8988T (cell line): ENCODE results near the gene CHCHD5.
"Not testable (repeated sequence)": the region's sequence is repeated elsewhere in the genome, so short reads cannot be mapped to it uniquely, and the experiment has no call there.

ENCODE experiments used
- DNase-seq: peaks from one replicate; pipeline ENCODE4 v3.0.0; 2011

The CHCHD5 gene

DNA sequence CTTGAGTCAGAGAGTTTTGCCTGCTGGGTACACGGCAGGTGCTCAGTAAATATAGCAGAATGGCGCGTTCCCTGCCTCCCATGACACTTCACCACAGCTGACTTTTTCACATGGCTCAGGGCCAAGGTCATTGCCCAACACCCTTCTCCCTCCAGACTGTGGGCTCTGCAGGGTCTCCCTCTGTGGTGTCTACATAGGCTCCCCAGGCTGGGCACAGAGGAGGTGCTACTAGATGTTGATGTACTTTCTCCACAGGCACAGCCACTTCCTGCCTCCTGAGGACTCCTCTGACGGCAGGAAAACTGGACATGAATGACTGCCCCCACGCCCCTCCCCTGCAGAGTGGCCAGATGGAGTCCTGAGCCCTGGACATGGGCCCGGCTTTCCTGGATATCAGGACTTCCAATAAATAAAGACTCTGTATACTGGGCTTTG, 4.2 kb downstream of the CHCHD5 start:
- no peak for DNase-seq

DNA sequence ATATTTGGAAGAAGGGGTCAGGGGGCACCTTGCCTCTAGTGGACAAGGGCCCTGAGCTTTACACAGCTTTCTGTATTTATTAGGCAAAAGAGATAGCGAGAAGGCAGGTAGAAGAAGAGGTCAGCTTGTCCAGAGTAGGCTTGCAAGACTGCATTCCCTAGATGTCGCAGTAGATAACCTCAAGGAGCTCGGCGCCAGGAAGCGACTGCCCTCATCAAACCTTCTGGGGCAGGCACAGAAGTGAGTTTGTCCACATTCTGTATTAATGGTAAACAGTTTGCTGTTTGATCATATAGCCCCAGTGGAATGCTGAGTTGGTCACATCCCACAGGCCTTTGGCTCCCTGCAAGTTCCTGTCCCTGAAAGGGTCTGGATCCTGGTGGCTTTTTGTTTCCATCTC, 7.0 kb downstream of the CHCHD5 start:
- DNase-seq: no peak

DNA sequence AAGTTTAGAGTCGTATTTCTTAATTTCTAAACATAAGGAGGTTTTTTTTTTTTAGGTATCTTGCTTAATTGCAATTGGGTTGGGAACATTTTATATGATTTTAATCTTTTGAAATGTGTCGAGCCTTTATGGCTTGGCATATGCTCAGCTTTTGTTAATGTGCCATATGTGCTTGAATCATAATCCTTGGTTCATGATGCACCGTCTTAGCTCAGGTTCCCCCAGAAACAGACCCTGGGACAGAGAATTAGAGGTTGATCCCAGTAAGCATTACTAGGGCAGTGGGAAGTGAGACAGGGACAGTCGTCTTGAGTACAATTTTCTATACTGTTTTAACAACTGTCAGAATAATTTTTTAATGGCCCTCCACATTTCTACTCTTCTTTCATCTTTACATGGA, 9.3 kb downstream of the CHCHD5 start:
- no peak for DNase-seq

DNA sequence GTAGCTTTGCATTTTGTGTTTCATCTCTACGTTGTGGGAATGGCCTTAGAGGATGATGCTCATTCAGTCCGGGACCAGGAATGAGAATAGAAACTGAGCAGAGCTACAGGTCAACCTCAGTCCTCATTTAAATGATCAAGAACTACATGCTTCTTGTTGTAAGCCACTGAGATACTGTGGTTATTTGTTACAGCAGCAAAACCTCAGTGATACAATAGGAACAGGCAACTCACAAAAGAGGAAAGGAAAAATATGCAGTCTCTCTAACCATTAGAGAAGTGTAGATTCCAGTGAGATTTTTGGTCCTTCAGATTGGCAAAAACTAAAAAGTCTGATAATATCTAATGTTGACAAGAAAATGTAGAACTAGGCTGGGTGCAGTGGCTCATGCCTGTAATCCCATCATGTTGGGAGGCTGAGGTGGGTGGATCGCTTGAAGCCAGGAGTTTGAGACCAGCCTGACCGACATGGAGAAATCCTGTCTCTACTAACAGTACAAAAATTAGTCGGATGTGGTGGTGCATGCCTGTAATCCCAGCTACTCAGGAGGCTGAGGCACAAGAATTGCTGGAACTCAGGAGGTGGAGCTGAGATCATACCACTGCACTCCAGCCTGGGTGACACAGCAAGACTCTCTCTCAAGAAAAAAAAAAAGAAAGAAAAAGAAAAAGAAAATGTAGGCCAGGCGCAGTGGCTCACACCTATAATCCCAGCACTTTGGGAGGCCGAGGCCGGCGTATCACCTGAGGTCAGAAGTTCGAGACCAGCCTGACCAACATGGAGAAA, 13.3 kb downstream of the CHCHD5 start:
- no peak for DNase-seq

DNA sequence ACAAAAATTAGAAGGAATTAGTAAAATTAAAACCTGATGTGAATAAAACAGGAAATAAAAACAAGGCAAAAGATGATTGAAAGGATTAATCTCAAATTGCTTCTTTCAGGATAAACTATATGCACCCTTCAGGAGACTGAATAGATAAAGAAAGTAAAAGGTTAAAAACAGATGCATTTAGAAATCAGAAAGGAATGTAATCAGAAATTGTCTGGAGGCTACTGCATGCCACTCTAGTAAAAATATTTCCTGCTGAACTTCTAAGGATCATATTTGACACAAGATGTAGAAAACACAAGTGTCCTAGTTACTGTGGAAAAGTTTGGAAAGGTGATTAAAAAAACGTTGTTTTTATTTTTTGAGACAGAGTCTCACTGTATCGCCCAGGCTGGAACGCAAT, 16.2 kb downstream of the CHCHD5 start:
- no peak for DNase-seq

DNA sequence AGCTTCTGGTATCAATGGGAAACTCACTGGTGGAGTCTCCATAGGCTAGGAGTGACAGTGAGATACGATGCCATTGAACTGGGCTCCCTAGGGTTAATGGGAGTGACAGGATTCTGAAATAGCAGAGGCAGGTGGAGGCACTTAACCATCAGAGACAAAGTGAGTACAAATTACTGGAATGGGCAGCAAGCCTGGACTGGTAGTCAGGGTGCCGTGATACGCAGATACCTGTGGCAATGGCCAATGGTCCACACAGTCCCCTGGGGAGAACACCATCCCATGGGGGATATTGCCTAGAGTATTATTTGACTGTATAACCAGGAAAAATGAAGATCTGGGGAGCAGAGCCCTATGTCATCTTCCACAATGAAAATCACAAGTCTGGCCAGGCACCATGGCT, 17.3 kb downstream of the CHCHD5 start:
- no peak for DNase-seq

DNA sequence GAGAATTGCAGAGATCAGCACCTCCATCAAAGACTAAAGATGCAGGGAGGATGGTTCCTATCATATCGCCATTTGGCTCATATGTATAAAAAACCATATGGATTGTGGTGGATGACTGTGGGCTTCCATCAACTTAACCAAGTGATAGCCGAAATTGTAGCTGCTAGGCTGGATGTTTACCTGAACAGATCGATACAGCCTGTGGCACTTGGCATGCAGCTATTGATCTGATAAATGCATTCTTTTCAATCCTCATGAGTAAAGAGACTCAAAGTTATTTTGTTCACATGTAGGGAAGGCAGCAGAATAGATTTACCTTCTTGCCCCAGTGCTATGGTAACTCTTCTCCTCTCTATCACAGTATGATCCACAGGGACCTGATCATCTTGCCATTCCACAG, 18.5 kb downstream of the CHCHD5 start:
- no peak for DNase-seq

DNA sequence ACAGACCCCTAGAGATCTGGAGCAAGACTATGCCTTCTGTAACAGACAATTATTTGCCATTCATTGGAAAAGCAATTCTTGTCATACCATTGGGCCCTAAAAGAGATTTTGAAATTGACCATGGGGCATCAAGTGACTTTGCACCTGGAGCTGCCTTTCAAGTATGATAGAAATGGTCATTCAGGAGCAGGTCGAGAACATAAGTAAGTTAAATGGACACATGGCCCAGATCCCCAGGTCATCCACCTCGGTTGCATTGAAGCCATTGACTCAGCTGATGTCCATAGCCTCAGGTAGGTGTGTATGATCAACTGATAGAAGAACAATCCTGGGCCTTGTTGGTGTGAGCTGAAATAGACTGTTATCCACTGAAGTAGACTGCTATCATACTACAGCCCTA, 19.3 kb downstream of the CHCHD5 start:
- no peak for DNase-seq

DNA sequence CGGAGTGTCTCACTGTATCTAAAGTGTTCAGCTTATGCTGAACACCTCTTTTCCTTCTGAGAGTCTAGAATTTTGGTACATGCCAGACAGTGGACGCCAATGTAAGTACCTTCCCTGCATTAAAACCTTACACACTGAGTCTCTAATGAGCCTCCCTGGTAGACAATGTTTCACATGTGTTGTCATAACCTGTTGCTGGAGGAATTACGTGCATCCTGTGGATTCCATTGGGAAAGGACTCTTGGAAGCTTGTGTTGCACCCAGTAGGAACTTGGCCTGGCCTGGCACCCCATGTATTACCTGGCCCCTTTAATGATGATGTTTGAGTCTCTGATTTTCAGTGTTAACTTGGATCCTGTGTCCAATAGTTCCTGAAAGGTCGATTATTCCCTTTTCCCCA, 20.5 kb downstream of the CHCHD5 start:
- no peak for DNase-seq

DNA sequence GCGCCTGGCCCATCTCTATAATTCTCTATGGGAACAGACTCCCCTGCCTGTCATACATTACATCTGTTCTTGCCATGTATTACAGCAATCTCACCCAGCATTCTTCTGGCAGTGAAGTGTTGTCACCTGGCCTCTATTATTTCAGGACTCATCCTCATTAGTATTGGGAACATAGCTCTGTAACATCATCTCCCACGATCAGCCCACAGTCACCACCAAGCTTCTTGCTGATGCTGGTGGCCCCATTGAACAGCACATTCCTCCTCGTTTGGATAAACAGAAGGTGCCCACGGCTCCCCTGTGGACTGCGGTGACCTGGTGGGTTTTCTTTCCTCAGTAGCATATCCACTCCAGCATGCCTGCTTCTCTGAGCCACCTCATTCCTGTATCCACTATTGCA, 21.5 kb downstream of the CHCHD5 start:
- DNase-seq: no peak

DNA sequence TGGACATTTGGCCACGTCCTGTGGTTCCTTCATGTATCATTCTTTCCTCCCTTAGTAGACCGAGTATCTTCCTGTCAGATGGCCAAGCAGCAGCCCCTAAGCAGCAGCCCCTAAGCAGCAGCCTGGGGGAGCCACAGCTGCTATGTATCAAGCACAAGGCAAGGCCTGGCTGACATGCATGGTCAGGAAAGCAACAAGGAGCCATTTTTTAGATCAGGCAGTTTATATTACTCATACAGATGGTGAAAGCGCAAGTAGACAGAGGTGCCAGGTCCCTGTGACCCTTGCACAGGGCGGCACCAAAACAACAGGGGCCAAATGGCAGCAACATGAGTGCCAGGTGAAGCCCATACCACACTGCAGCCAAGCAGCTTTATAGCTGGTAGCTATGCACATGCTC, 22.1 kb downstream of the CHCHD5 start:
- no peak for DNase-seq

DNA sequence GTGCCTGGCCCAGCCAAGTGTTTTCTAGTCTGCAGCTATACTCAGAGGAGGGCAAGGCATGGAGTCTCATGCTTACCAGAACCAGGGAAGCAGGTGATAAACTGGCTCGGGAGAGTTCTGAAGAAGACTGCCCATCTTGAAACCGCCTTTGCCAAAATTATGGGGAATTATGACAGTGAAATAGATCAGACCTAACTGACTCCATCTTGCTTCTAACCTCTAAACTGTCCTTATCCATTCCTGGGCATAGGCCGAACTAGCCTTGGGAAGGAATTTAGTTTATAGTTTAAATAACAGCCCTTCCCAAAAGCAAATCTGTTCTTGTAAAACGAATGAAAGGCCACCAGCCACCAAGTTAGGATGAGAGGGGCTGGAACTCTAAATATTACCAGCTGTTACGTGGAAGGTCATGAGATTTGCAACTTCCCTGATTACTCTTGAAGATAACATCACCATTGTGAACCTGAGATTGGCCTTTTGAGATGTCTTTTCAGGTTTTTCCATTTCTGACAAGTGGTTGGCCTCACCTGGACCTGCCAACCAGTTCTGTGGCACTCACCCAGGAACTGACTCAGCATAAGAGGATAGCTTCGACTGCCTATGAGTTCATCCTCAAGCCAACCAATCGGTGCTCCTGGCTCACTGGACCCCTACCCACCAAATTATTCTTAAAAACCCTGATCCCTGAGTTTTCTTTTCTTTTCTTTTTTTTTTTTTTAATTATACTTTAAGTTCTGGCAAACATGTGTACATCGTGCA, 23.4 kb downstream of the CHCHD5 start:
- no peak for DNase-seq

DNA sequence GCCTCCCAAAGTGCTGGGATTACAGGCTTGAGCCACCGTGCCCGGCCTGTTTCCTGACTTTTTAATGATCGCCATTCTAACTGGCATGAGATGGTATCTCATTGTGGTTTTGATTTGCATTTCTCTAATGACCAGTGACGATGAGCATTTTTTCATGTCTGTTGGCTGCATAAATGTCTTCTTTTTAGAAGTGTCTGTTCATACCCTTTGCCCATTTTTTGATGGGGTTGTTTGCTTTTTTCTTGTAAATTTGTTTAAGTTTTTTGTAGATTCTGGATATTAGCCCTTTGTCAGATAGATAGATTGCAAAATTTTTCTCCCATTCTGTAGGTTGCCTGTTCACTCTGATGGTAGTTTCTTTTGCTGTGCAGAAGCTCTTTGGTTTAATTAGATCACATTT, 24.9 kb downstream of the CHCHD5 start:
- not testable (repeated sequence) for DNase-seq

DNA sequence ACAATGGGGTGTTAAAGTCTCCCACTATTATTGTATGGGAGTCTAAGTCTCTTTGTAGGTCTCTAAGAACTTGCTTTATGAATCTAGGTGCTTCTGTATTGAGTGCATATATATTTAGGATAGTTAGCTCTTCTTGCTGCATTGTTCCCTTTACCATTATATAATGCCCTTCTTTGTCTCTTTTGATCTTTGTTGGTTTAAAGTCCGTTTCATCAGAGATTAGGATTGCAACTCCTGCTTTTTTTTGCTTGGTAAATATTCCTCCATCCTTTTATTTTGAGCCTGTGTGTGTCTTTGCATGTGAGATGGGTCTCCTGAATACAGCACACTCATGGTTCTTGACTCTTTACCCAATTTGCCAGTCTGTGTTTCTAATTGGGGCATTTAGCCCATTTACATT, 27.9 kb downstream of the CHCHD5 start:
- DNase-seq: not testable (repeated sequence)

DNA sequence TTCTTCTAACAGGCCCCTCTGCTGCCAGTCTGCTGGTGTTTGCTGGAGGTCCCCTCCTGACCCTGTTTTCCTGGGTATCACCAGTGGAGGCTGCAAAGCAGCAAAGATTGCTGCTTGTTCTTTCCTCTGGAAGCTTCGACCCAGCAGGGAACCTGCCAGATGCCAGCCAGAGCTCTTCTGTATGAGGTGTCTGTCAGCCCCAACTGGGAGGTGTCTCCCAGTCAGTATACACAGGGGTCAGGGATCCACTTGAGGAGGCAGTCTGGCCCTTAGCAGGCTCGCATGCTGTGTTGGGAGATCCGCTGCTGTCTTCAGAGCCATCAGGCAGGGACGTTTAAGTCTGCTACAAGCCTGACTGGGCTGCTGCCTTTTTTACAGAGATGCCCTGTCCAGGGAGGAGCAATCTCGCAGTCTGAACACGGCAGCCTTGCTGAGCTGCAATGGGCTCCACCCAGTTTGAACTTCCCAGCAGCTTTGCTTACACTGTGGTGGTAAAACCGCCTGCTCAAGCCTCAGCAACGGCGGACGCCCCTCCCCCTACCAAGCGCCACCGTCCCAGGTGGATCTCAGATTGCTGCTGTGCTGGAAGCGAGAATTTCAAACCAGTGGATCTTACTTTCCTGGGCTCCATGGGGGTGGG, 29.9 kb downstream of the CHCHD5 start:
- no peak for DNase-seq

DNA sequence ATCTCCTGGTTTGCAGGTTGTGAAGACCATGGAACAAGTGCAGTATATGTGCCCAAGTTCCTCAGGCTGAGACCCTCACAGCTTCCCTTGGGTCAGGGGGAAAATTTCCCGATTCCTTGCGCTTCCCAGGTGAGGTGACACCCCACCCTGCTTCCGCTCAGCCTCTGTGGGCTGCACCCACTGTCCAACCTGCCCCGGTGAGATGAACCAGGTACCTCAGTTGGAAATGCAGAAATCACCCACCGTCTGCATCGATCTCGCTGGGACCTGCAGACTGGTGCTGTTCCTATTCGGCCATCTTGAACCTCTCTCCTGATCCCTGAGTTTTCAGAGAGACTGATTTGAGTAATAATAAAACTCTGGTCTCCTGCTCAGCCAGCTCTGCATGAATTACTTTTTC, 30.6 kb downstream of the CHCHD5 start:
- no peak for DNase-seq

DNA sequence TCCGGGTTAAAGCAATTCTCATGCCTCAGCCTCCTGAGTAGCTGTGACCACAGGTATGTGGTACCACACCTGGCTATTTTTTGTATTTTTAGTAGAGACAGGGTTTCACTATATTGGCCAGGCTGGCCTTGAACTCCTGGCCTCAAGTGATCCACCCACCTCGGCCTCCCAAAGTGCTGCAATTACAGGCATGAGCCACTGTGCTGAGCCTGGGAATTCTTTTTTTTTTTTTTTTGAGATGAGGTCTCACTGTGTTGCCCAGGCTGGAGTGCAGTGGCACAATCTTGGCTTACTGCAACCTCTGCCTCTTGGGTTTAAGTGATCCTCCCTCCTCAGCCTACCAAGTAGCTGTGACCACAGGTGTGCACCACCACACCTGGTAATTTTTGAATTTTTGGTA, 31.4 kb downstream of the CHCHD5 start:
- not testable (repeated sequence) for DNase-seq

DNA sequence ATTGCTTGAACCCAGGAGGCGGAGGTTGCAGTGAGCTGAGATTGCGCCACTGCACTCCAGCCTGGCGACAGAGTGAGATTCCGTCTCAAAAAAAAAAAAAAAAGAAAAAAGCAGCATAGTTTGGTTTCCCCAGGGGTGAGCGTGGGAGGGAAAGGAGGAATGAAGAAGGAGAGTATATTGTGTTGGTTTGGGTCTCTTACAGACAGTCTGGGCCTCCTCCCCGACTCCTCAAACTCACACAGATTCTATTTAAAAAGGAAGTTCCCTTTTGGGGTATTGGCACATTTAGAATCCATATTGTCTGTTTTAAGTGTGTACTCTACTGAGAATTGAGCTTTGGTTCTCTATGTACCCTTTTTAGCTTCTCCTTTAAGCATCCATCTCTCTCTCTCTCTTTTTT, 34.0 kb downstream of the CHCHD5 start:
- no peak for DNase-seq

DNA sequence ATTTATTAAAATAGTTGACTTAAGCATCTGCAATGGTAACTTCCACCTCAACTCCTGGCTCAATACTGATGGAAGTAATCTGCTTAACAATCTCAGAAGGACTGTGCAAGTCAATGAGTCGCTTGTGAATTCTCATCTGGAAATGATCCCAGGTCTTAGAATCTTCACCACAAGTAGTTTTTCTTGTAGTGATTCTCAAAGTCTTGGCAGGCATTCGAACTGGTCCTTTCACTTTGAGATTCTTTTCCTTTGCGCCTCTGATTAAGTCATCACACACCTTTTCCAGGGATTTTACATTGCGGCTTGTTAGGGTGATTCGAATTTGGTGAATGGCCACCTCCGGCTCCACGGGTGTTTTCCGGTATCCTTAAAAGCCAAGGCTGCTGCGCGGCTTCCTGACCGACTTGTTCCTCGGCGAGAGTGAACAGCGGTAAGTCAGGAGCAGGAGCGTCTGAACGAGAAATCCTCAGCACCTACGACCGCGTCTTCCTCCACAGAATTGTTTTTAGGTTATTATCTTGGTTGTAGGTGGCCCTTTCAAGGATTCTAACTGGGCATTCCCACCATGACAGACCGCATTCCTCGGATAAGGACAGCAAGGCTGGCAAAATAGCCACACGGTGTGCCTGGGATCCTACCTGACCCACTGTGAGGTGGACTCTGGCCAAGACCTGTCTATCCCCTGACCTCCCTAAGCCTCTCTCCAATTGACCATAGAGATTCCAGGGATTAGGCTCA, 37.5 kb downstream of the CHCHD5 start:
- no peak for DNase-seq

DNA sequence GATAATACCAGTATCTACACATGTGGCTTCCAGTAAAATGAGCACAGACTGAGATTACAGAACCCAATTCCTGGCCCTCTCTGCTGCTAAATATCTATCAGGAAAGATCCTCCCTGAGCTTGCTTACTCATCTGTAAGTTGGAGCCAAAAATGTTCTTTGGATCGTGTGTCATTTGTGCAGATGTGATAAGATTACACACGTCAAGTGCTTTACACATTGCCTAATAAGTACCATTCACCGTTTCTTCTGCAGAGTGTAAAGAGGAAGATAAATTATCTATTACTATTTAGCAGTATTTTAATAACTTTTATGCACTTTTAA, 38.1 kb downstream of the CHCHD5 start:
- no peak for DNase-seq

DNA sequence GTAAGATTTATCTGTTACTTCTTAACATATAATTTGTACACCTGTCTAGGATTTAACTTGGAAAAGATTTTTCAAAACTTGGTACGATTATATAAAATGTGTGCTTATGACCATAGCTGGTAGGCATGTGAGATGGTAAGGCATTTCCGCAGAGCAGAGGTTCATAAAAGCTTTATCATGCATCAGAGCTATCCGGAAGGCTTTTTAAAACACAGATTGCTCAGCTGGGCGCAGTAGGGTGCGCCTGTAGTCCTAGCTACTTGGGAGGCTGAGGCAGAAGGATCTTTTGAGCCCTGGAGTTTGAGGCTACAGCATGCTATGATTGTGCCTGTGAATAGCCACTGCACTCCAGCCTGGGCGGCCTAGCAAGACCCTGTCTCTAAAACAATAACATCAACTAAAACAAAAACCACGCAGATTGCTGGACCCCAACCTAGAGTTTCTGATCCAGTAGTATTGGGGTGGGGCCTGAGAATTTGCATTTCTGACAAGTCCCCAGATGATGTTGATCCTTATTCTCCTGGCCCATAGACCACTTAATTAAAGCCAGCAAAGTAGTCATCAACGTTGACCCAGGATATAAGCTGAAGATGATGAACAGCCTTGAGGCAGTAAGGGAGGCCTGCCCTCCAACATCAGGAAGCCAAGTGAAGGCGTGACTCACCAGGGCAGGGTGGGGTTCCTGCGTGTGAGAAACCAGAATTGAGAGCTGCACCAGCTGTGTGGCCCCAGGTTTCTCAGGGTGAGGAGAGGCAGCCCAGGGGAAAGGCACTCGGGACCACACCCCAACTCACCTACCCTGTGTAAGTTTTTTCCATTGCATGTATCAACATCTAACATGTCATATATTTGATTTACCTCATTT, 39.7 kb downstream of the CHCHD5 start:
- DNase-seq: no peak

DNA sequence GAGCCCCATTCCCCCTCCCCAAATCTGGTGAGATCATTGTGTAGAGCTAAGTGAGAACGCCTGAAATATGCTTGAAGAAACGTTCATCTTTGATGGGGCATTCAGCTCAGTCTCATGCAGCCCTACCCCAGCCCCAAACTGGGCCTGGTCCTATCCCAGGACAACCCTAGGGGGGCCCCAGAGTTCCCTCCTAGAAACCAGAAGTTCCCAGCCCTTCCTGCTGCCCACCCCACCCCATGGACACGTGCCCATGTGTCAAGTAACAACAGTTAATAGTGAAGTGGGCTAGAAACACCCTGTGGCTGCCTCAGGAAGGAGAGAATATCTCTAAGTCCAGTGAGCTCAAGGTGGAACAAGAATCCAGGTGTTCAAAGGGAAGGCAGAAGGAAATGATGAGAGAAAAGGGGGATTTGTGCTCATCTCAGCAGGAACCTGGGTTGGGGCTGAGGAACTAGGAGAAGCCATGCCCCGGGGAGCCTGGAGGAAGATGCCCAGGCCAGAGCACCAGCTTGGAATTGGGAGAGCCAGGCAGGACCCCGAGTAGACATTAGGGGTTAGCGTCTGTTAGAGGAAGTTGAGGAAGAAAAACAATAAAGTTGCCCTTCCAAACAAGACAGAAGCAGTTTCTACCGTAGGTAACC, 41.2 kb downstream of the CHCHD5 start:
- DNase-seq: no peak
